HT-29 (cell line): ENCODE data around the gene TESK1. TPM values are rescaled to one million over a fixed set of nuclear protein-coding genes. Genes with fewer than 3 reads are reported as not detected.
"Not testable (repeated sequence)": the region's sequence is repeated elsewhere in the genome, so short reads cannot be mapped to it uniquely, and the experiment has no call there.

Experiments
- DNase-seq: peaks from one replicate; pipeline ENCODE4 v3.0.0-alpha.2; 2015; ENCODE audit warnings: low spot score
- total RNA-seq: library from RNA; depleted of rRNA; stranded (reverse); fragments of >200 nt; shearing (Covaris generic); gene quantifications from 2 replicates; pipeline ENCODE4 v1.2.3, GENCODE V29; 2014

TESK1 gene
- total RNA-seq, 1 experiment from 2014 or later, result 7.7 TPM

DNA sequence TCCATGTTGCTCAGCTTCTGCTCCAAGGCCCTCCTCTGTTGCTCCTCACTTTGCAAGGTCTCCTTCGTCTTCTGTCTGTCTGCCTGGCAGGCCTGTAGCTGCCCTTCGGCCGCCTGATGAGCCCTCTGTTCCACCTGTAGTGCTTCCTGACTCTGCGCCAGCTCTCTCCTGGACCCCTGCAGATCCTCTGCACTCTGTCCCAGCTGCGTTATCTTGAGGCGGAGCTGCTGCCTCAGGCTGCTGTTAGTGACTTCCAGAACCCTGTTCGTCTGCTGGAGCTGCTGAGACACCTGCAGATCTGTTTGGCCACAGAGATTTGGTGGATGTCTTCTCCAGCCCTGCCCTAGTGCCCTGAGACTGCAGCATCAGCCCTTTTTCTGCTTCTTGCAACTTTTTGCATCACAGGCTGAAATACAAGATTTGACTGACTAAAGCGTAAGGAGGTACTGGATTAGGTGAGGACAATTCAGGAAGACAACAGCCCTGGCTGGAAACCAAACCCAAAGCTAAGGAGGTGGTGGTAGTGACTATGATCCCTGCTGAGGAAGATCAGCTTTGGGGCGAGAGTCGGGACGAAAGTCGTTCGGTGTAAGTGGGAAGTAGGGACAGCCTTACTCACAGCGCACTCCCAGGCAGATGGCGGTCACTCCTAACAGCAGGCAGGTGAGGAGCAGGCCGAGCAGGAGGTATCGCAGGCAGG is 11.1 kb downstream of the TESK1 start:
- no peak for DNase-seq

DNA sequence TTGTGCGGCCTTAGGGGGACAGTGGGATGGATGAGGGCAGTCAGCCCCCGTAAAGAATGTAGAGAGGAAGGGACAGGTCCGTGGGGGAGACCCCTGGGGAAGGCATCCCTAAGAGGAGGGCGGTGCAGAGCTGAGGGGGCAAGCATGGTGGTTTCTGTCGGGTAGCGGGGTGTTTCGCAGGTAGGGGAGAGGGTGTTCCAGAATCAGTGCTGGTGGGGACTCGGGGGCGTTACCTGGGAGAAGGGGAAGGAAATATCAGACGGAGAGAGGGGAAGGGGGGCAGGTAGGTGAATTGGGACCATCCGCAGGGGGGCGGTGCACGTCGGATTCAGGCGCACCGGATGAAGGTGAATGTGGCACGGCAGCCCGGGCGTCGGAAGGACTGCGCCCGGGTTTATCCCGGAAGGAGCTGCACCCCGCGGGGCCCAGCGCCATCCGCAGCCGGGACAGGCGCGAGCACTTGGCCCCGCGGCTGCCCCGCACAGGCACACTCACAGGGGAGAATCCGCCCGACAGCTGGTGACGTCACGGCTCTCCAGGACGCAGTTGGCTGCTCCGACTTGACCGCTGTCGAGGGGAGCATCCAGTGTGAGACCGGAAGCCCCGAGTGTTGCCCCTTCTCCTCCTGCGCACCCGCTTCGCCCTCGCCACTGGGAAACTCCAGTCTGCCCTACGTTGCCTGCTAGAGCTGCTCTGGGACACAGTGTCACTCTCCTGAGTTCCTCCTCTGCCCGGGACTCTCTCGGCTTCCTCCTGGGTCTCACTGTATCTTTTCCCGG is 11.8 kb downstream of the TESK1 start:
- DNase-seq, result no peak

GRCh38 chr9:35617548-35617947 is 12.5 kb downstream of the TESK1 start:
- no peak for DNase-seq

- DNase-seq, result no peak
Observed at GRCh38 chr9:35618325-35618727, 13.3 kb downstream of the TESK1 start, which contains the start of gene CD72. TSS of gene CD72 (minus strand) at chr9:35618413. CDS start at chr9:35618303, 110 bp downstream.

DNA sequence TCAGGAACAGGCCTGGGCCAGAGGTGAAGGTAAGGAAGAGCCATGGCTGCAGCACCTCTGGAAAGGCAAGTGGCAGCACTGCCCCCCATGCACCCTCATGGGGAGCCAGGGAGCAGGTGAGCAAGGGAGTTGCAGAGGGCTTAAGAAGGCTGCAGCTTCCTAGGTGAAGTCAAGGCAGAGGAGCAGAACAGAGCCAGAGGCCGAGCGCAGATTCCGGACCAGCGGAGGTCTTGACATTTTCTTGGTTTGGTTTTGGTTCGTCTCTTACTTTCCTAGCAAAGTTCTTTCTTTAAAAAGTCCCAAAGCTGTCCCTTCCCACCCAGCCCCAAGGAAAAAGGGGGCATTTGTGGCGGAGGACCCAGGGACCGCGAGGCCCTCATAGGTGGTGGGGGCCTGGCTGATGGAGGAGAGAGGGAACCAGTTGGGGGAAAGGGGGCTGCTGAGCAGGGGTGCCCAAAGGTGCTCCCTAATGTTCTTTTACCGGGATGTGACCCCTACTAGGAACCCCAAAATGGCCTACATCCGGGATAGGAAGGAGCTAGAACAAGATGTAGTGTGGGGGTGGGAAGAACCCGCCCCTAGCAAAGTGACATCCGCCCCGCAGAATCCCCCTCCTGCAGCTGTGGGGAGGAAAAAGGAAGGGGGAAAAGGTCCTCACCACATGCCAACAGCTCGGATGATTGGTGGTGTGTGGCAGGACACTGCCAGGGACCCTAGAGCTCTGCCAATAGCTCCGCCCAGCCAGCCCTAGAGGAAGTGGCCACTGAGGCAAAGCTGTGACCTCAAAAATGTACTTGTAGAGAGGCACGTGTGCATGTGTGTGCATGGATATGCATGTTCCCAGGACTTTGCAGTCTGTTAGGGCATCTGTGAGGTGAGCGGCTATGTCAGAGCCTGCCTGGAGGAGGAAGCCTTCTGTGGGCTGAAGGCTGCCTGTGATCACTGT is 14.1 kb downstream of the TESK1 start:
- DNase-seq, result no peak

DNA sequence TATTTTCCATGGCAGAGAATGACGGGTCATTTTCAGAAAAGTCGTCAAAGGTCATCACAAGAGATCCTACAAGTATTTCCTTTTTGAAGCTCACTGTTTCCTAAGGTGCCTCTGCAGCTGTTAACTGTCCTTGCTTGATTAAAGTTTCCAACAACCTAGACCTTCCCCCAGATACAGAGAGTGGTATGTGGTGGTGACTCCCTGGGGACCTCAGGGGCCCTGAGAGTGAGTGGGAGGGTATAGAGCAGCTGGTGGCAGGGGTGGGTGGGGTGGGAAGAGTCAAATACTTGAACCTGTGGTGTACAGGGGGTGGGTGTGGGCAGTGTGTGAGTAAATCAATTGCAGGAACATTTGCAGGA is 14.7 kb downstream of the TESK1 start:
- no peak for DNase-seq

DNA sequence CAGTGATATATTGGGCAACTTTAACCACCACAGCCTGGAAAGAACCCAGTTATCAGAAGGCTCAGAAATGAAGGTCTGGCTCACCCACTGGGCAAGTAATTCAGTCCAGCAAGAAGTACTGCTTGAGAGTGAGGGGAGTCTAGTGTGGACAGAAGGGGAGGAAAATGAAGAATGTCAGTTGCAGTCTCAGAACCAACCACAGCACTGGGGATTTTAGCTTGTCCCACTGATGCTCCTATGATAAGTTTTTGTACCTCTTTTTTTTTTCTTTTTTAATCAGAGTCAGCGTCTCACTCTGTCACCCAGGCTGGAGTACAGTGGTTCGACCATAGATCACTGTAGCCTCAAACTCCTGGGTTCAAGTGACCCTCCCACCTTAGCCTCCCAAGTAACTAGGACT is 22.5 kb downstream of the TESK1 start:
- DNase-seq, result no peak

DNA sequence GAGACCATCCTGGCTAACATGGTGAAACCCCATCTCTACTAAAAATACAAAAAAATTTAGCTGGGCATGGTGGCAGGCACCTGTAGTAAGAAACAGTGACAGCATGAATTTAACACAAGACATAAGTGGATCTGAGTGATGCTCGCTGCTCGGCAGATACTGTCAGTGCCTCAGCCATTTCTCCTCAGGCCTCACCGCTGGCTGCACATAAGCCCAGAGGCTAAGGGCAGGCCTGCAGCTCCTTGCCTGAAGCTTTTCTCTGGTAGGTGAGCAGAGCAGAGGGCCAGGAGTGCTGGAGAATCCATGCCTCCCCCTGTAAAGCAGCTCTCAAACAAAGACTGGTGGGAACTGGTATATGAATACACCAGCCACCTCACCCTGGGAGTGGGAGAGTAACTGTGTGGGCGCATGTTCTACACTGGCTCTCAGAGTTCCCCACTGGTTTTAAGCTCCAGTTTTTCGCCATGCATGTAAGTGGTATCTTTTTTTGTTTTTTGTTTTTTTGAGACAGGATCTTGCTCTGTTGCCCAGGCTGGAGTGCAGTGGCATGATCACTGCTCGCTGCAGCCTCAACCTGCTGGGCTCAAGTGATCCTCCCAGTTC is 23.4 kb downstream of the TESK1 start:
- DNase-seq, result no peak

DNA sequence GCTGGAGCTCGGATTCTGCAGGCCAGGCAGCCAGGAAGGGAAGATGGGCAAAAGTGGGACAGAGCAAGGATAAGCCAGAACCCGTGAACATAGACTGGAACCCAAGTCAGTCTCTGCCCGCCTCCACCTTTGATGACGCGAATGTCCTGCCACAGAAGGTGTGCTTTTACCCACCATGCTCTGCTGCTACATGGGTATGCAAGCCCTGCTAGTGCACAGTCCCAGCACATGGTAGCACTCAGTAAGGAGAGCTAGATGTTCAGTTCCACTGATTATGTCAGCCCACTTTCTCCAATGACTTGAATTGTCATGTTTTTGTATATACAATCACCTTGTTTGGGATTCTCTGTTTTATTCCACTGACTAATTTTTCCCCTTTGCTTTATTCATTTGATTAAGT is 24.5 kb downstream of the TESK1 start:
- no peak for DNase-seq

GRCh38 chr9:35635730-35636129 is 30.7 kb downstream of the TESK1 start:
- no peak for DNase-seq

GRCh38 chr9:35636135-35636876 is 31.2 kb downstream of the TESK1 start:
- DNase-seq, result no peak

GRCh38 chr9:35636877-35637246 is 31.8 kb downstream of the TESK1 start:
- not testable (repeated sequence) for DNase-seq

- not testable (repeated sequence) for DNase-seq
Observed at GRCh38 chr9:35637427-35637955, 32.4 kb downstream of the TESK1 start.

GRCh38 chr9:35638751-35639150 is 33.7 kb downstream of the TESK1 start:
- DNase-seq, result not testable (repeated sequence)

- not testable (repeated sequence) for DNase-seq
Observed at GRCh38 chr9:35639225-35639624, 34.2 kb downstream of the TESK1 start.

DNA sequence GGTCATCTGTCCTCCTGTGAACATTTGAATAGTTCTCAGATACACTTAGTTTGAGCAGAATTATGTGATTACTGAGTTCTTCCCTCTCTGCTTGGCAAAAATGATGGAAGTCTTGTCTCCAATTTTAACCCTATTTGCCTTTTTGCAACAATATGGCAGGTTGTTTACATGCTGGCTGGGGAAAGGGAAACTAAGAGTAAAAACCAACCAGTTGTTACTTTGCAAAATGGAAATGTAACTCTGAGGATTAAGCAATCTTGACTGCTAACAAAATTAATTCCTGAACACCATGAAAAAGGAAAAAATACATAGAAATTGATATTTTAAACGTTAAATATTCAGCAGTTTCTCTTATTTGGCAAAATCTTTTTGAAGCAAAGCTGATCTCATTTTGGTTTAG is 34.6 kb downstream of the TESK1 start:
- DNase-seq, result no peak

DNA sequence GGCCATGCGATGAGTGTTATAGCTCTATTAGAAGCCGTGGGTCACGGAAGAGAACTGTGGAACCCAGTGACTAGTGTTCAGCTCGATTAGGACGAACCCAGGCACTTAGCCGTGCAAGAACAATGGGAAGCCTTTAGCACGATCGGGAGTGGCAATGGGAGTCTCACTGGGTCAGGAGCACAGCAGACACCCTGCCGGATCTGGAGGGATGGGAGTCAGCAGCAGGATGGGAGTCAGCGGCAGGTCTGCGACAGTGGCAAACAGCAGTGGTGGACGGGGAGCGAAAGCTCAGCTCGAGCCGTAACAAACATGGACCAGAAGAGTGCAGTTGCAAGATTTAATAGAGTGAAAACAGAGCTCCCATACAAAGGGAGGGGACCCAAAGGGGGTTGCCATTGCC is 35.4 kb downstream of the TESK1 start:
- not testable (repeated sequence) for DNase-seq

DNA sequence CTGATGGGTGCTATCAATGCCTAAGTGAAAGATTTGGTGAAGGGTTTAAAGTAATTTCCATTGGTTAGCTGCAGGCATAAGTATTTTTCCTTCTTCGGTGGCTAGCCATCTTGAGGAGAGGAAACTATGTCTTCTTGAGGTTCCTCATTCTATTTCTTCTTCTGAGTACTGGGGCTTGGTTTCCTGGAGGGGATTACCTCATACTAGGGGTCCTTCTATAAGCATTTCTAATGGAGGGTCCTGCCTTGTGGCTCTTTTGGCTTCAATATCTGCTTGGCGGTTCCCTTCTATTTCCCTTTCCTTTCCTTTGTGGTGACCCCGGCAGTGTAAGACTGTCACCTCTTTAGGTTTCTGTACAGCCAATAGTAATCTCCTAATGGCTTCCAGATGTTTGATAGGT is 36.4 kb downstream of the TESK1 start:
- DNase-seq, result not testable (repeated sequence)

DNA sequence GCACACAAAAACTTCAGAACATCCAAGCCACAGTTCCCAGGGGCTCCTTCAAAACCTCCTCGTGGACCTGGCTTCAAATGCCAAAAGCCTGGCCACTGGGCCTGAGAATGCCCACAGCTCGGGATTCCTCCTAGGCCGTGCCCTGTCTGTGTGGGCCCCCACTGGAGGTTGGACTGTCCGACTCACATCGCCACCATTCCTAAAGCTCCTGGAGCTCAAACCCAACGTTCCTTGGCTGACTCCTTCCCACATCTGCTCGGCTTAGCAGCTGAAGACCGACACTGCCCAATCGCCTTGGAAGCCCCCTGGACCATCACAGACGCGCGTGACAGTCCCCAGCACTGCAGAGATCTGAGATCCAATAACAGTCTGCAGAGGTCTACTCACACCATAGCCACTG is 38.0 kb downstream of the TESK1 start:
- DNase-seq, result no peak

GRCh38 chr9:35645736-35646135 is 40.7 kb downstream of the TESK1 start:
- not testable (repeated sequence) for DNase-seq

GRCh38 chr9:35646153-35646532 is 41.1 kb downstream of the TESK1 start:
- DNase-seq, result peak; percentile 67
